SJSA1 (cell line): Measurements from ENCODE around the gene RIPK3. TPM values are rescaled to one million over a fixed set of nuclear protein-coding genes. Genes with fewer than 3 reads are reported as not detected.
"Not testable (repeated sequence)": the region's sequence is repeated elsewhere in the genome, so short reads cannot be mapped to it uniquely, and the experiment has no call there.

Experiments used
- DNase-seq, 2 experiments: peaks; one replicate each; pipeline ENCODE4 v3.0.0-alpha.2; 2015 to 2020; ENCODE audit warnings: low spot score in 2 of 2, low read depth in 1 of 2
- H3K27ac ChIP-seq: fragments of 250-450 bp; sonication (Bioruptor Pico); 2 replicates; pipeline ENCODE4 v1.5.1; 2020; ENCODE audit warnings: mild to moderate bottlenecking, moderate library complexity
- H3K27me3 ChIP-seq: fragments of 250-450 bp; sonication (Bioruptor Pico); replicated peaks from 2 replicates; pipeline ENCODE4 v1.5.1; 2020; ENCODE audit warnings: mild to moderate bottlenecking, moderate library complexity
- H3K36me3 ChIP-seq: fragments of 250-450 bp; sonication (Bioruptor Pico); 2 replicates; pipeline ENCODE4 v1.5.1; 2020; ENCODE audit warnings: mild to moderate bottlenecking
- H3K4me1 ChIP-seq: fragments of 250-450 bp; sonication (Bioruptor Pico); replicated peaks from 2 replicates; pipeline ENCODE4 v1.6.1; 2021; ENCODE audit warnings: mild to moderate bottlenecking
- H3K4me3 ChIP-seq: fragments of 250-450 bp; sonication (Bioruptor Pico); 2 replicates; pipeline ENCODE4 v1.5.1; 2020; ENCODE audit warnings: mild to moderate bottlenecking
- H3K9me3 ChIP-seq: fragments of 250-450 bp; sonication (Bioruptor Pico); replicated peaks from 2 replicates; pipeline ENCODE4 v1.5.1; 2020; ENCODE audit warnings: mild to moderate bottlenecking
- total RNA-seq: library from RNA; depleted of rRNA; stranded (reverse); fragments of >200 nt; shearing (Covaris generic); gene quantifications from 2 replicates; pipeline ENCODE4 v1.2.3, GENCODE V29; 2014

RIPK3 gene
- total RNA-seq, 1 experiment from 2014 or later: not detected

- Histone ChIP-seq H3K9me3 (no peaks in the 10 kb centered on the region), H3K36me3 (peaks cover 21% of the 10 kb centered on the region), H3K27me3 (no peaks in the 10 kb centered on the region), H3K4me1 (no peaks in the 10 kb centered on the region), H3K27ac (no peak overlapping the region), H3K4me3 (no peak overlapping the region)
- no peak for DNase-seq
Measured at GRCh38 chr14:24377657-24378056, 37.9 kb upstream of the RIPK3 start.

- no peak overlapping the region for H3K4me3 ChIP-seq
- H3K36me3 ChIP-seq: peaks cover 24% of the 10 kb centered on the region
- H3K27ac ChIP-seq: no peak overlapping the region
- no peak for DNase-seq
- H3K4me1 ChIP-seq: no peaks in the 10 kb centered on the region
- no peaks in the 10 kb centered on the region for H3K27me3 ChIP-seq
- H3K9me3 ChIP-seq: no peaks in the 10 kb centered on the region
Measured at GRCh38 chr14:24377126-24377525, 37.3 kb upstream of the RIPK3 start.

GRCh38 chr14:24376448-24377070, 36.8 kb upstream of the RIPK3 start:
- no peak overlapping the region for H3K4me3 ChIP-seq
- H3K27me3 ChIP-seq: no peaks in the 10 kb centered on the region
- H3K4me1 ChIP-seq: no peaks in the 10 kb centered on the region
- H3K27ac ChIP-seq: no peak overlapping the region
- DNase-seq: no peak
- no peaks in the 10 kb centered on the region for H3K9me3 ChIP-seq
- H3K36me3 ChIP-seq: peaks cover 24% of the 10 kb centered on the region

GRCh38 chr14:24372701-24373416, 33.1 kb upstream of the RIPK3 start:
- Histone ChIP-seq H3K4me1 (peaks cover 7% of the 10 kb centered on the region), H3K27me3 (no peaks in the 10 kb centered on the region), H3K4me3 (no peak overlapping the region), H3K27ac (no peak overlapping the region), H3K36me3 (peaks cover 36% of the 10 kb centered on the region), H3K9me3 (no peaks in the 10 kb centered on the region)
- DNase-seq: no peak

GRCh38 chr14:24371605-24372004, 31.8 kb upstream of the RIPK3 start:
- Histone ChIP-seq H3K36me3 (peaks cover 31% of the 10 kb centered on the region), H3K4me1 (peaks cover 18% of the 10 kb centered on the region)
- not testable (repeated sequence) for DNase-seq, H3K27ac ChIP-seq, H3K27me3 ChIP-seq, H3K4me3 ChIP-seq, H3K9me3 ChIP-seq

GRCh38 chr14:24370748-24371147, 31.0 kb upstream of the RIPK3 start:
- Histone ChIP-seq H3K36me3 (peaks cover 31% of the 10 kb centered on the region), H3K27ac (no peak overlapping the region), H3K4me1 (peaks cover 24% of the 10 kb centered on the region), H3K4me3 (no peak overlapping the region), H3K9me3 (no peaks in the 10 kb centered on the region), H3K27me3 (no peaks in the 10 kb centered on the region)
- DNase-seq: no peak

- Histone ChIP-seq H3K27me3 (no peaks in the 10 kb centered on the region), H3K4me3 (no peak overlapping the region), H3K36me3 (peaks cover 31% of the 10 kb centered on the region), H3K9me3 (no peaks in the 10 kb centered on the region), H3K27ac (no peak overlapping the region), H3K4me1 (peaks cover 30% of the 10 kb centered on the region)
- DNase-seq: no peak
Measured at GRCh38 chr14:24369907-24370687, 30.3 kb upstream of the RIPK3 start.

- no peaks in the 10 kb centered on the region for H3K9me3 ChIP-seq
- no peaks in the 10 kb centered on the region for H3K27me3 ChIP-seq
- peak overlapping the region; percentile 24; the same call in 1 of the 2 replicates for H3K27ac ChIP-seq
- peaks cover 31% of the 10 kb centered on the region for H3K36me3 ChIP-seq
- peaks cover 33% of the 10 kb centered on the region for H3K4me1 ChIP-seq
- DNase-seq: no peak
- H3K4me3 ChIP-seq: peak overlapping the region; percentile 60
Measured at GRCh38 chr14:24369463-24369862, 29.7 kb upstream of the RIPK3 start.

GRCh38 chr14:24368562-24369252, 28.9 kb upstream of the RIPK3 start:
- peaks cover 33% of the 10 kb centered on the region for H3K4me1 ChIP-seq
- peak overlapping the region; percentile 75 for H3K27ac ChIP-seq
- peak overlapping the region; percentile 60 for H3K4me3 ChIP-seq
- no peaks in the 10 kb centered on the region for H3K9me3 ChIP-seq
- DNase-seq: peak; percentile 60 to 71
- no peaks in the 10 kb centered on the region for H3K27me3 ChIP-seq
- peaks cover 25% of the 10 kb centered on the region for H3K36me3 ChIP-seq

GRCh38 chr14:24368212-24368561, 28.4 kb upstream of the RIPK3 start:
- no peak for DNase-seq
- no peaks in the 10 kb centered on the region for H3K27me3 ChIP-seq
- no peaks in the 10 kb centered on the region for H3K9me3 ChIP-seq
- H3K4me3 ChIP-seq: peak overlapping the region; percentile 60
- H3K36me3 ChIP-seq: peaks cover 20% of the 10 kb centered on the region
- peak overlapping the region; percentile 75 for H3K27ac ChIP-seq
- peaks cover 33% of the 10 kb centered on the region for H3K4me1 ChIP-seq

GRCh38 chr14:24367514-24368211, 27.9 kb upstream of the RIPK3 start, which contains the start of gene NFATC4:
TSS of gene NFATC4 (plus strand) at chr14:24368184. CDS start at chr14:24368341, 157 bp downstream.
- peaks cover 15% of the 10 kb centered on the region for H3K36me3 ChIP-seq
- H3K9me3 ChIP-seq: no peaks in the 10 kb centered on the region
- no peaks in the 10 kb centered on the region for H3K27me3 ChIP-seq
- DNase-seq: peak; percentile 84
- H3K4me1 ChIP-seq: peaks cover 33% of the 10 kb centered on the region
- peak within 1 kb of the TSS; percentile 75 for H3K27ac ChIP-seq
- peak within 1 kb of the TSS; percentile 60 for H3K4me3 ChIP-seq

GRCh38 chr14:24366721-24367513, 27.1 kb upstream of the RIPK3 start:
- Histone ChIP-seq H3K27ac (peak overlapping the region; percentile 70), H3K36me3 (peaks cover 12% of the 10 kb centered on the region), H3K4me1 (peaks cover 33% of the 10 kb centered on the region)

More at GRCh38 chr14:24366721-24367513, 27.1 kb upstream of the RIPK3 start:
- no peaks in the 10 kb centered on the region for H3K27me3 ChIP-seq
- H3K9me3 ChIP-seq: no peaks in the 10 kb centered on the region
- DNase-seq: peak; percentile 86 to 87
- H3K4me3 ChIP-seq: peak overlapping the region; percentile 60
